SK-N-SH treated with all-trans-retinoic acid at 6 μM for 48 hours (cell line): Measurements from ENCODE around the gene ICAM5.

Experiments
- ATAC-seq: fragments of 200-7000 bp; cut with Tn5 transposase; 3 replicates; pipeline ENCODE4 v1.9.1; 2020; ENCODE audit warnings: mild to moderate bottlenecking, moderate library complexity
- ARNTL ChIP-seq: fragments of 450-650 bp; formaldehyde crosslinking; IDR thresholded peaks from 2 replicates; pipeline ENCODE4 v1.5.0; 2020; ENCODE audit warnings: low read depth, mild to moderate bottlenecking, moderate library complexity, borderline replicate concordance
- BACH2 ChIP-seq: fragments of 250-450 bp; sonication (Bioruptor Pico); IDR thresholded peaks from 2 replicates; pipeline ENCODE4 v1.9.0; 2021; ENCODE audit warnings: mild to moderate bottlenecking, borderline replicate concordance
- CREB5 ChIP-seq: fragments of 250-450 bp; sonication (Bioruptor Pico); IDR thresholded peaks from 2 replicates; pipeline ENCODE4 v1.5.1; 2020; ENCODE audit warnings: low read depth, mild to moderate bottlenecking, moderate library complexity
- CSRNP3 ChIP-seq: fragments of 250-450 bp; sonication (Bioruptor Pico); IDR thresholded peaks from 2 replicates; pipeline ENCODE4 v1.5.1; 2021; ENCODE audit warnings: mild to moderate bottlenecking, moderate library complexity
- GLIS3 ChIP-seq: fragments of 250-450 bp; sonication (Bioruptor Pico); IDR thresholded peaks from 2 replicates; pipeline ENCODE4 v1.5.0; 2020; ENCODE audit warnings: mild to moderate bottlenecking, moderate library complexity
- ISL1 ChIP-seq: fragments of 250-450 bp; sonication (Bioruptor Pico); IDR thresholded peaks from 2 replicates; pipeline ENCODE4 v2.1.2; 2022; ENCODE audit warnings: mild to moderate bottlenecking, moderate library complexity
- PATZ1 ChIP-seq: fragments of 250-450 bp; sonication (Bioruptor Pico); IDR thresholded peaks from 2 replicates; pipeline ENCODE4 v1.8.0; 2020; ENCODE audit warnings: mild to moderate bottlenecking, moderate library complexity, borderline replicate concordance
- POU6F1 ChIP-seq: fragments of 250-450 bp; sonication (Bioruptor Pico); IDR thresholded peaks from 2 replicates; pipeline ENCODE4 v1.8.0; 2021; ENCODE audit warnings: low read depth, mild to moderate bottlenecking, moderate library complexity, borderline replicate concordance
- PPARA ChIP-seq: fragments of 250-450 bp; sonication (Bioruptor Pico); IDR thresholded peaks from 2 replicates; pipeline ENCODE4 v1.5.0; 2020; ENCODE audit warnings: mild to moderate bottlenecking, borderline replicate concordance
- RARB ChIP-seq: fragments of 250-450 bp; sonication (Bioruptor Pico); IDR thresholded peaks from 2 replicates; pipeline ENCODE4 v1.8.0; 2021; ENCODE audit warnings: mild to moderate bottlenecking, moderate library complexity
- SNAI2 ChIP-seq: fragments of 250-450 bp; sonication (Bioruptor Pico); IDR thresholded peaks from 2 replicates; pipeline ENCODE4 v1.5.0; 2020; ENCODE audit warnings: mild to moderate bottlenecking, moderate library complexity
- TCF4 ChIP-seq: fragments of 250-450 bp; sonication (Bioruptor Pico); IDR thresholded peaks from 2 replicates; pipeline ENCODE4 v1.8.0; 2021; ENCODE audit warnings: mild to moderate bottlenecking, moderate library complexity, borderline replicate concordance
- TOX ChIP-seq: fragments of 250-450 bp; sonication (Bioruptor Pico); IDR thresholded peaks from 2 replicates; pipeline ENCODE4 v1.8.0; 2021; ENCODE audit warnings: mild to moderate bottlenecking, moderate library complexity, borderline replicate concordance
- ZFP3 ChIP-seq: fragments of 250-450 bp; sonication (Bioruptor Pico); IDR thresholded peaks from 2 replicates; pipeline ENCODE4 v1.5.0; 2020; ENCODE audit warnings: mild to moderate bottlenecking, moderate library complexity
- ZNF565 ChIP-seq: fragments of 450-650 bp; formaldehyde crosslinking; conservative IDR thresholded peaks from 2 replicates; pipeline ENCODE4 v1.5.0; 2020; ENCODE audit warnings: low read depth, mild to moderate bottlenecking, moderate library complexity
- ZNF8 ChIP-seq: fragments of 450-650 bp; formaldehyde crosslinking; IDR thresholded peaks from 2 replicates; pipeline ENCODE4 v1.5.0; 2020; ENCODE audit warnings: mild to moderate bottlenecking, moderate library complexity
- TF ChIP-seq, protein P1 (sequence below): fragments of 250-450 bp; sonication (Bioruptor Pico); IDR thresholded peaks from 2 replicates; pipeline ENCODE4 v1.5.0; 2020; ENCODE audit warnings: mild to moderate bottlenecking, moderate library complexity

The ICAM5 gene

GRCh38 chr19:10288662-10289166 is 1.0 kb upstream of the ICAM5 start:
- ATAC-seq: peak; percentile 68
- TF ChIP-seq CREB5 (CRISPR knock-in tag): no peak
- TF ChIP-seq, protein P1, sequence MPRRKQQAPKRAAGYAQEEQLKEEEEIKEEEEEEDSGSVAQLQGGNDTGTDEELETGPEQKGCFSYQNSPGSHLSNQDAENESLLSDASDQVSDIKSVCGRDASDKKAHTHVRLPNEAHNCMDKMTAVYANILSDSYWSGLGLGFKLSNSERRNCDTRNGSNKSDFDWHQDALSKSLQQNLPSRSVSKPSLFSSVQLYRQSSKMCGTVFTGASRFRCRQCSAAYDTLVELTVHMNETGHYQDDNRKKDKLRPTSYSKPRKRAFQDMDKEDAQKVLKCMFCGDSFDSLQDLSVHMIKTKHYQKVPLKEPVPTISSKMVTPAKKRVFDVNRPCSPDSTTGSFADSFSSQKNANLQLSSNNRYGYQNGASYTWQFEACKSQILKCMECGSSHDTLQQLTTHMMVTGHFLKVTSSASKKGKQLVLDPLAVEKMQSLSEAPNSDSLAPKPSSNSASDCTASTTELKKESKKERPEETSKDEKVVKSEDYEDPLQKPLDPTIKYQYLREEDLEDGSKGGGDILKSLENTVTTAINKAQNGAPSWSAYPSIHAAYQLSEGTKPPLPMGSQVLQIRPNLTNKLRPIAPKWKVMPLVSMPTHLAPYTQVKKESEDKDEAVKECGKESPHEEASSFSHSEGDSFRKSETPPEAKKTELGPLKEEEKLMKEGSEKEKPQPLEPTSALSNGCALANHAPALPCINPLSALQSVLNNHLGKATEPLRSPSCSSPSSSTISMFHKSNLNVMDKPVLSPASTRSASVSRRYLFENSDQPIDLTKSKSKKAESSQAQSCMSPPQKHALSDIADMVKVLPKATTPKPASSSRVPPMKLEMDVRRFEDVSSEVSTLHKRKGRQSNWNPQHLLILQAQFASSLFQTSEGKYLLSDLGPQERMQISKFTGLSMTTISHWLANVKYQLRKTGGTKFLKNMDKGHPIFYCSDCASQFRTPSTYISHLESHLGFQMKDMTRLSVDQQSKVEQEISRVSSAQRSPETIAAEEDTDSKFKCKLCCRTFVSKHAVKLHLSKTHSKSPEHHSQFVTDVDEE: no peak
- TF ChIP-seq SNAI2 (CRISPR knock-in tag): no peak
- no peak for TF ChIP-seq BACH2 (CRISPR knock-in tag)
- no peak for TF ChIP-seq ZFP3
- no peak for TF ChIP-seq POU6F1 (CRISPR knock-in tag)
- TF ChIP-seq ARNTL (CRISPR knock-in tag): no peak
- TF ChIP-seq ZNF565 (CRISPR knock-in tag): no peak
- no peak for TF ChIP-seq PPARA (CRISPR knock-in tag)
- no peak for TF ChIP-seq ZNF8 (CRISPR knock-in tag)
- TF ChIP-seq PATZ1 (CRISPR knock-in tag): no peak
- TF ChIP-seq TCF4 (CRISPR knock-in tag): no peak
- TF ChIP-seq, all 23 proteins: peak for 0

DNA sequence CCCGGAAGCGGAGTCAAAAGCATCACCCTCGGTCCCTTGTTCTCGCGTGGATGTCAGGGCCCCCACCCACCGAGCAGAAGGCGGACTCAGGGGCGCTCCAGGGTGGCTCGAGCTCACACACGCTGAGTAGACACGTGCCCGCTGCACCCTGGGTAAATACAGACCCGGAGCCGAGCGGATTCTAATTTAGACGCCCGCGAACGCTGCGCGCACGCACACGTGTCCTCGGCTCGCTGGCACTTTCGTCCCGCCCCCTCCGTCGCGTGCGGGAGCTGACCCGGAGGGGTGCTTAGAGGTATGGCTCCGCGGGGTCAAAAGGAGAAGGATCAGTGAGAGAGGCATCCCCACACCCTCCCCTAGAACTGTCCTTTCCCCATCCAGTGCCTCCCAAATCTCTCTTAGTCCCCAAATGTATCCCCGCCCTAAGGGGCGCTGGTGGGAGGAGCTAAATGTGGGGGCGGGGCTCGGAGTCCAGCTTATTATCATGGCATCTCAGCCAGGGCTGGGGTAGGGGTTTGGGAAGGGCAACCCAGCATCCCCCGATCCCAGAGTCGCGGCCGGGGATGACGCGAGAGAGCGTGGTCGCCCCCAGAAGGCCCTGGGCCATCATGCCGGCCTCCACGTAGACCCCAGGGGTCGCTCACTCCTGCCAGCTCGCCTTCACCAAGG is 451 bp upstream of the ICAM5 start:
- peak; percentile 13 for ATAC-seq
- TF ChIP-seq RARB (CRISPR knock-in tag) (no peak), TCF4 (CRISPR knock-in tag) (no peak)

DNA sequence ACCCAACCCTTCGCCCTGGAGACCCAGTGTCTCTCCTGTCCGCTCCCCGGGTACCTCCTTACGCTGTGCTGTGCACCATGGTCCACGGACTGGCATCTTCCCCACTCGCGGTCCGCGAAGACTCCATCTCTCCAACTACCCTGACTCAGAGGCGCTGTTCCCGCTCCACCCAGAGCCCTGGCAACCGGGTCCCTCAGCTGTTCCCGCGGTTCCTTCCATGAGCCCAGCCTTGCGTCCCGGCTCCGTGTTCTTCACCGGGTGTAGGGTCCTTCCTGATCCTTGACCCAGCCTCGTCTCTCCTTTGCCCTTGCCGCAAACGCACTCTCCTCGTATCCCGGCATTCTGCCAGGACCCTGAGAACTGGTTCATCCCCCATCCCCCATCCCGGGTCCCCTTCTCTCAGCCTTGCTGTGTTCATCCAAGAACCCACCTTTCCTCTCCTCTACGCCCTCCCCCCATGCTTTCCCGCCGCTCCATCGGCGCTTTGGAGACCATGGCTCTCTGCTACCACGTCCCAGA is 664 bp downstream of the ICAM5 start:
- peak; percentile 0; the same call in 1 of the 3 replicates for ATAC-seq
- TF ChIP-seq TOX (CRISPR knock-in tag): no peak
- no peak for TF ChIP-seq ZFP3
- no peak for TF ChIP-seq GLIS3
- TF ChIP-seq CSRNP3 (CRISPR knock-in tag): no peak
- no peak for TF ChIP-seq ISL1 (CRISPR knock-in tag)
- no peak for TF ChIP-seq POU6F1 (CRISPR knock-in tag)
- TF ChIP-seq BACH2 (CRISPR knock-in tag): no peak
- TF ChIP-seq CREB5 (CRISPR knock-in tag): no peak
- TF ChIP-seq TCF4 (CRISPR knock-in tag): no peak
- no peak for TF ChIP-seq ZNF565 (CRISPR knock-in tag)
- no peak for TF ChIP-seq ZNF8 (CRISPR knock-in tag)
